ENCODE measurements around the gene PTGER2. TPM values are rescaled to one million over a fixed set of nuclear protein-coding genes. Genes with fewer than 3 reads are reported as not detected.

The PTGER2 gene
- total RNA-seq, 4 donors from 2014 or later: 0.56 to 5.0 (median 1.5) TPM

GRCh38 chr14:52286661-52287649 is 27.2 kb upstream of the PTGER2 start:
- 80% methylated on average over 4 of the region's 4 CpGs for WGBS, 2 donors
- intact Hi-C loops (cut with DNase I): no loop called here
- Histone ChIP-seq H3K9me3 (no peaks in the 10 kb centered on the region), H3K27ac (no peak overlapping the region), H3K36me3 (no peaks in the 10 kb centered on the region), H3K4me1 (no peaks in the 10 kb centered on the region), H3K27me3 (no peaks in the 10 kb centered on the region), H3K4me3 (replicated peaks in 1 of 3) (no peak overlapping the region)
- DNase-seq: no peak
- no peak for TF ChIP-seq CTCF (IDR thresholded peaks at IDR 0.05)
- TF ChIP-seq POLR2A (IDR thresholded peaks at IDR 0.05): no peak

- no peak overlapping the region for H3K27ac ChIP-seq
- no peaks in the 10 kb centered on the region for H3K4me1 ChIP-seq
- H3K36me3 ChIP-seq: no peaks in the 10 kb centered on the region
- TF ChIP-seq POLR2A (IDR thresholded peaks at IDR 0.05) (no peak), CTCF (IDR thresholded peaks at IDR 0.05) (no peak)
- DNase-seq: no peak
- H3K4me3 ChIP-seq (replicated peaks in 1 of 3): no peak overlapping the region
- H3K9me3 ChIP-seq: no peaks in the 10 kb centered on the region
- intact Hi-C loops (cut with DNase I): no loop called here
- 100% methylated on average over 2 of the region's 2 CpGs for WGBS, 2 donors
- H3K27me3 ChIP-seq: no peaks in the 10 kb centered on the region
These were observed 17.7 kb upstream of the PTGER2 start for GRCh38 chr14:52296378-52296777.

DNA sequence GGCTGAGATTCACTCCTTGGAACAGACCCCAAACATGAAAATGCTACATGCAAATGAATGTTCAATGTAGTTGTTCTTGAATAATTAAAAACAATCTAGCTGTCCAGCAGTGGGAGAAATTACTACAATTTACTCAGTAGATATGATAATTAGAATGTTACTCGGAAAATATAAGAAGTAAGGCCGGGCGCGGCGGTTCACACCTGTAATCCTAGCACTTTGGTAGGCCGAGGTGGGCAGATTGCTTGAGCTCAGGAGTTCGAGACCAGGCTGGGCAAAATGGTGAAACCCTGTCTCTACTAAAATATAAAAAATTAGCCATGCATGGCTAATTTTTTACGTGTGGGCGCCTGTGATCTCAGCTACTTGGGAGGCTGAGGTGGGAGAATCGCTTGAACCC is 15.3 kb upstream of the PTGER2 start:
- Histone ChIP-seq H3K9me3 (no peaks in the 10 kb centered on the region), H3K27ac (no peak overlapping the region), H3K36me3 (no peaks in the 10 kb centered on the region), H3K27me3 (no peaks in the 10 kb centered on the region), H3K4me1 (no peaks in the 10 kb centered on the region), H3K4me3 (replicated peaks in 1 of 3) (no peak overlapping the region)
- 88 to 92% methylated on average over 10 of the region's 10 CpGs for WGBS, 2 donors
- intact Hi-C loops (cut with DNase I): no loop called here
- no peak for DNase-seq
- no peak for TF ChIP-seq CTCF (IDR thresholded peaks at IDR 0.05)
- no peak for TF ChIP-seq POLR2A (IDR thresholded peaks at IDR 0.05)

GRCh38 chr14:52299692-52300278 is 14.3 kb upstream of the PTGER2 start:
- intact Hi-C loops (cut with DNase I): loop anchor here (10.0 kb wide), 1 partner anchor 175 kb away; no protein-coding TSS in a partner anchor
- H3K9me3 ChIP-seq: no peaks in the 10 kb centered on the region
- DNase-seq: no peak
- no peak overlapping the region for H3K27ac ChIP-seq
- H3K4me3 ChIP-seq (replicated peaks in 1 of 3): no peak overlapping the region
- no peaks in the 10 kb centered on the region for H3K36me3 ChIP-seq
- no peaks in the 10 kb centered on the region for H3K4me1 ChIP-seq
- TF ChIP-seq CTCF (IDR thresholded peaks at IDR 0.05): peak in 5 of 6 experiments; percentile 42 to 65 (median 55)
- no peak for TF ChIP-seq POLR2A (IDR thresholded peaks at IDR 0.05)
- H3K27me3 ChIP-seq: no peaks in the 10 kb centered on the region

DNA sequence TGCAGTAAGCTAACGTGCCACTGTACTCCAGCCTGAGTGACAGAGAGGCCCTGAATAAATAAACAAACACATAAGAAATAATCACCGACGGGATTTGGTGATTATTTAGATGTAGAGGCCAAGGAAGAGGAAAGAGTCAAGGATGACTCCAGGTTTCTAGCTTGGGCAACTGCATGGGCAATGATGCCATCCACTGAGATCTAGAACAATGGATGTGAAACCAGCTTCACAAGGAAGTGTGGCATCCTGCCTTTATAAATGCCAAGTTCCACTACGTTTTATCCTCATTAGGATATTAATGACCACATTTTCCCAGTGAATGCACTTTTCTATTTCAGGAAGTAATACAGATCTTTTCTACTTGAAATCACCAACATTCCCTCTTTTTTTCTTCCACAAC is 10.9 kb upstream of the PTGER2 start:
- H3K36me3 ChIP-seq: no peaks in the 10 kb centered on the region
- H3K27me3 ChIP-seq: no peaks in the 10 kb centered on the region
- intact Hi-C loops (cut with DNase I): loop anchor here (10.0 kb wide), 1 partner anchor 172 kb away; no protein-coding TSS in a partner anchor
- WGBS, 2 donors: 80 to 82% methylated on average over 4 of the region's 4 CpGs
- no peak overlapping the region for H3K4me3 ChIP-seq (replicated peaks in 1 of 3)
- no peak overlapping the region for H3K27ac ChIP-seq
- no peaks in the 10 kb centered on the region for H3K4me1 ChIP-seq
- no peak for DNase-seq
- H3K9me3 ChIP-seq: no peaks in the 10 kb centered on the region
- TF ChIP-seq CTCF (IDR thresholded peaks at IDR 0.05) (no peak), POLR2A (IDR thresholded peaks at IDR 0.05) (no peak)
